T-helper 2 cell treated with Interferon-gamma antibody and Interleukin-4, amounts not matched to agents 5 μg/mL and 100 μg/mL, for 36 hours (primary cell): Measurements from ENCODE around the gene PLK5.
"Not testable (repeated sequence)": the region's sequence is repeated elsewhere in the genome, so short reads cannot be mapped to it uniquely, and the experiment has no call there.

Experiments
- DNase-seq: peaks from one replicate; pipeline ENCODE4 v3.0.0; 2021; ENCODE audit warnings: low spot score
- H3K27ac Mint-ChIP-seq: one replicate; pipeline ENCODE4 v1.8.0; 2021; ENCODE audit warnings: mild to moderate bottlenecking, mixed read lengths
- H3K27me3 Mint-ChIP-seq: one replicate; pipeline ENCODE4 v1.8.0; 2021; ENCODE audit warnings: low read depth, mixed read lengths
- H3K36me3 Mint-ChIP-seq: one replicate; pipeline ENCODE4 v1.8.0; 2021; ENCODE audit warnings: low read depth, mixed read lengths
- H3K4me1 Mint-ChIP-seq: one replicate; pipeline ENCODE4 v1.8.0; 2021; ENCODE audit warnings: low read depth, mixed read lengths
- H3K4me3 Mint-ChIP-seq: one replicate; pipeline ENCODE4 v1.8.0; 2022; ENCODE audit warnings: mild to moderate bottlenecking, moderate library complexity, mixed read lengths
- H3K9me3 Mint-ChIP-seq: one replicate; pipeline ENCODE4 v1.8.0; 2021; ENCODE audit warnings: mixed read lengths

PLK5 gene

GRCh38 chr19:1534972-1535371 lies 11.1 kb downstream of the PLK5 start:
- no peaks in the 10 kb centered on the region for H3K27me3 Mint-ChIP-seq
- H3K36me3 Mint-ChIP-seq: no peaks in the 10 kb centered on the region
- no peaks in the 10 kb centered on the region for H3K9me3 Mint-ChIP-seq
- no peak for DNase-seq
- no peak overlapping the region for H3K4me3 Mint-ChIP-seq
- H3K4me1 Mint-ChIP-seq: no peaks in the 10 kb centered on the region
- no peak overlapping the region for H3K27ac Mint-ChIP-seq

- not testable (repeated sequence) for H3K27me3 Mint-ChIP-seq, H3K36me3 Mint-ChIP-seq, DNase-seq, H3K4me3 Mint-ChIP-seq, H3K27ac Mint-ChIP-seq, H3K9me3 Mint-ChIP-seq, H3K4me1 Mint-ChIP-seq
Measured at GRCh38 chr19:1535699-1536098, 11.8 kb downstream of the PLK5 start.

DNA sequence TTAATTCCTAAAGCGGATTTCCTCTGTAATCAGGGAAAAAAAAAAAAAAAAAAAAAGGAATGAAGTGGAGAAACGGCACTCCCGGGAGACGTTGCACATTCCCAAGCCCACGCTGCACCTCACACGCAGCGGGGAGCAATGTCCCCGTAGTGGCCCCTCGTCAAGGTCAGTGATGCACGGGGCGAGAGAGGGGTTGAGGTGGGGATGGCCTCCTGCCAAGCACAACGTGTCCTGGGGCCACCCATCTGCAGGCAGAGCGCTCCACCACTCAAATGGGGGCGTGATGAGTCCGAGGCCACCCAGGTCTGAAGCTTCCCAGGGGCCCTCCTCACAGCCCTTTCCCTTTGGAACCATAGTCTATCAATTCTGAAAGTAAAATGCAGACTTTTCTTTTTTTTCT lies 15.1 kb downstream of the PLK5 start:
- no peaks in the 10 kb centered on the region for H3K36me3 Mint-ChIP-seq
- peaks cover 9% of the 10 kb centered on the region for H3K27me3 Mint-ChIP-seq
- H3K9me3 Mint-ChIP-seq: no peaks in the 10 kb centered on the region
- peaks cover 3% of the 10 kb centered on the region for H3K4me1 Mint-ChIP-seq
- no peak for DNase-seq
- no peak overlapping the region for H3K4me3 Mint-ChIP-seq
- H3K27ac Mint-ChIP-seq: no peak overlapping the region

DNA sequence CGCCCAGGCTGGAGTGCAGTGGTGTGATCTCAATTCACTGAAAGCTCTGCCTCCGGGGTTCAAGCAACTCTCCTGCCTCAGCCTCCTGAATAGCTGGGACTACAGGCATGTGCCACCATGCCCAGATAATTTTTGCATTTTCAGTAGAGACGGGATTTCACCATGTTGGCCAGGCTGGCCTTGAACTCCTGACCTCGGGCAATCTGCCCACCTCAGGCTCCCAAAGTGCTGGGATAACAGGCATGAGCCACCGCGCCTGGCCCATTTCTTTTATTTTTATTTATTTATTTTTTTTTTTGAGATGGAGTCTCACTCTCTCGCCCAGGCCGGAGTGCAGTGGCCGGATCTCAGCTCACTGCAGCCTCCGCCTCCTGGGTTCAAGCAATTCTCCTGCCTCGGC lies 15.9 kb downstream of the PLK5 start:
- H3K4me3 Mint-ChIP-seq, H3K27ac Mint-ChIP-seq, H3K9me3 Mint-ChIP-seq, H3K4me1 Mint-ChIP-seq, H3K27me3 Mint-ChIP-seq, DNase-seq, H3K36me3 Mint-ChIP-seq: not testable (repeated sequence)

DNA sequence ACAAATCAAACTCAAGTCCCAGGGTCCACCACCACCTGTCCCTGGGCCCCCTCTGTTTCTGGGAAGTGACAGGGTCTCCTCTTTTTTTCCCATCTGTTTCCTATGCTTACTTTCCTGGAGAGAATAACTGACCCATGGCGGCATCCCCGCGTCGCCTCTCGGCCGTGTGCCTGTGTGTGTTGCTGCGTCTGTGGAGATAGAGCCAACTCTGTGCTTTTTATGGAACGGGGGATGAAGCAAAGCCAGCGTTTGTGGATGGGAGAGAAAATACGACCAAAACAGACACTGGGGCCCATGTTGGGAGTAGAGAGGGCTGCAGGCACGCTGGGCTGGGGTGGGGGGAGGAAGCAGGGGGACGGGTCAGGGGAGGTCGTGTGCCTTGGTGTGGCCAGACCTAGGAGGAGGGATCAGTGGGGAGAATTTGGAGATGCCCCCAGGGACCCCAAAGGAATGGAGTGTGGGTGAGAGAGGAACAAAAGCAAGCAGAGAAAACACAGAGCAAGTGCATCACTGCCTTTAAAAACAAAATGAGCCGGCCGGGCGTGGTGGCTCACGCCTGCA lies 16.6 kb downstream of the PLK5 start:
- no peak for DNase-seq
- H3K4me3 Mint-ChIP-seq: no peak overlapping the region
- H3K4me1 Mint-ChIP-seq: peaks cover 3% of the 10 kb centered on the region
- H3K27me3 Mint-ChIP-seq: peaks cover 9% of the 10 kb centered on the region
- no peak overlapping the region for H3K27ac Mint-ChIP-seq
- no peaks in the 10 kb centered on the region for H3K36me3 Mint-ChIP-seq
- no peaks in the 10 kb centered on the region for H3K9me3 Mint-ChIP-seq

DNA sequence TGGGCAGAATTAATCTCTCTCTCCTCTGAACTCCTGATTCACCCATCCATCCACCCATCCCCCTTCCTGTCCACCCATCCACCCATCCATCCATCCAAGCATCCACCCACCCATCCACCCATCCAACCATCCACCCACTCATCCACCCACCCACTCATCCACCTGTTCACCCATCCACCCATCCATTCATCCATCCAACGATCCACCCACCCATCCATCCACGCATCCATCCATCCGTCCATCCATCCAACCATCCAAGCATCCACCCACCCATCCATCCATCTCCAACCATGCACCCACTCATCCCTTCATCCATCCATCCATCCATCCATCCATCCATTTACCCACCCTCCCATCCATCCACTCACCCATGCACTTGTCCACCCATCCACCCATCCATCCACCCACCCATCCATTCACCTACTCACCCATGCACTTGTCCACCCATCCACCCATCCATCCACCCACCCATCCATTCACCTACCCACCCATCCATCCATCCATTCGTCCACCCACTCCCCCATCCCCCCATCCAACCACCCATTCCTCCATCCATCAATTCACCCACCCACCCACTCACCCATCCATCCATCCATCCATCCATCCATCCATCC lies 25.6 kb downstream of the PLK5 start:
- H3K27ac Mint-ChIP-seq: no peak overlapping the region
- H3K27me3 Mint-ChIP-seq: peaks cover 2% of the 10 kb centered on the region
- no peaks in the 10 kb centered on the region for H3K9me3 Mint-ChIP-seq
- no peak overlapping the region for H3K4me3 Mint-ChIP-seq
- H3K36me3 Mint-ChIP-seq: no peaks in the 10 kb centered on the region
- peaks cover 4% of the 10 kb centered on the region for H3K4me1 Mint-ChIP-seq
- DNase-seq: no peak

GRCh38 chr19:1551068-1552040 lies 27.5 kb downstream of the PLK5 start:
- DNase-seq: no peak
- Mint-ChIP-seq H3K36me3 (no peaks in the 10 kb centered on the region), H3K4me1 (peaks cover 2% of the 10 kb centered on the region), H3K27me3 (no peaks in the 10 kb centered on the region), H3K27ac (no peak overlapping the region), H3K9me3 (no peaks in the 10 kb centered on the region), H3K4me3 (no peak overlapping the region)

GRCh38 chr19:1553415-1553814 lies 29.5 kb downstream of the PLK5 start:
- no peaks in the 10 kb centered on the region for H3K36me3 Mint-ChIP-seq
- H3K27me3 Mint-ChIP-seq: no peaks in the 10 kb centered on the region
- H3K4me3 Mint-ChIP-seq: no peak overlapping the region
- H3K27ac Mint-ChIP-seq: no peak overlapping the region
- H3K9me3 Mint-ChIP-seq: no peaks in the 10 kb centered on the region
- no peak for DNase-seq
- H3K4me1 Mint-ChIP-seq: no peaks in the 10 kb centered on the region

- H3K27me3 Mint-ChIP-seq: no peaks in the 10 kb centered on the region
- no peak overlapping the region for H3K27ac Mint-ChIP-seq
- H3K9me3 Mint-ChIP-seq: no peaks in the 10 kb centered on the region
- DNase-seq: no peak
- no peaks in the 10 kb centered on the region for H3K36me3 Mint-ChIP-seq
- no peaks in the 10 kb centered on the region for H3K4me1 Mint-ChIP-seq
- H3K4me3 Mint-ChIP-seq: no peak overlapping the region
Measured at GRCh38 chr19:1554968-1555367, 31.1 kb downstream of the PLK5 start.

GRCh38 chr19:1555487-1556389 lies 31.9 kb downstream of the PLK5 start:
- Mint-ChIP-seq H3K4me1 (no peaks in the 10 kb centered on the region), H3K9me3 (no peaks in the 10 kb centered on the region), H3K36me3 (no peaks in the 10 kb centered on the region), H3K27ac (no peak overlapping the region), H3K27me3 (no peaks in the 10 kb centered on the region), H3K4me3 (no peak overlapping the region)
- DNase-seq: no peak

DNA sequence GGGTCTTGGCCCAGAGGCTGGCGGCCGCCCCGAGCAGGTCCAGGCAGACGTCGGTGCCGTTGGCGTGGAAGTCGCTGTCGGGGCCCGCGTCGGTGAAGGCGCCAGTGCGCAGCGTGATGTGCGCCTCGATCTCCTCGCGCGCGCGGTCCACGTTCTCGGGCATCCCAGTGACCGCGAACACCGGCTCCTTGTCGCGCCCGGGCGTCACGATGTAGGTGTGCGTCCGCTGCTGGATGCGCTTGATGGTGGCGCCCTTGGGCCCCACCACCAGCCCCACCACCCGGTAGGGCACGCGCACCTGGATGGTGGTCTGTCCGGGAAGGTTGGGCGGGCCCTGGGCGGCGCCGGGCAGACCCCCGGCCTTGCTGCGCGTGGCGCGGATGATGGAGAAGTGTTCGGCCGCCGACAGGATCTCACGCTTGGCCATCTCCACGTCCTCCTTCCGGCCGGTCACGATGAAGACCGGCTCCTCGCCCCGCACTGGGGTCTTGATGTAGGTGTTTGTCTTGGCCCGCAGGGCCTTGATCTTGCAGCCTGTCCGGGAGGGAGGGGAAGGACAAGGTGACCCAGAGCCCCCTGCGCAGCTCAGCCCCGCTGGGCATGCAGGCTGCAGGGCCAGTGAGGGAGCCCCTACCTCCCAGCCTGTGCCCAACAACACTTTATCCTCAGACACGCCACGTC lies 32.7 kb downstream of the PLK5 start:
- H3K27ac Mint-ChIP-seq: no peak overlapping the region
- no peaks in the 10 kb centered on the region for H3K9me3 Mint-ChIP-seq
- H3K4me3 Mint-ChIP-seq: no peak overlapping the region
- no peaks in the 10 kb centered on the region for H3K4me1 Mint-ChIP-seq
- no peak for DNase-seq
- no peaks in the 10 kb centered on the region for H3K27me3 Mint-ChIP-seq
- H3K36me3 Mint-ChIP-seq: no peaks in the 10 kb centered on the region

DNA sequence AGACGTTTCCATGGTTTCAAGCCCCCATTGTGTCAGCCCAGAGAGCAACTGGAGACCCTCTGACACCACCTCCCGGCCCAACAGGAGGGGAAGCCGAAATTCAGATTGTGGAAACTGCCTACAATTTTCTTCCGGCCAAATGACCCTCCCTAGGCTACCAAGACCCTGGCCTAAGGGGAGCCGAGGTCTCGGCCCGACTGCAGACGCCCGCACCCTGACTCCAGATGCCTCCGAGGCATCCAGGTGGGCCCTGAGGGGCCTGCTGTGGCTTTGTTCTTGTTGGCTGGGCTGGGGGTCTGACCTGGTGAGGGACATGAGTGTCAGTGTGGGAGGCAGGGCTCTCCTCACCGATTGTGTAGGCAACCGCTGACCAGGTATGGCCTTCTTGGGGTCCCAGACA lies 34.7 kb downstream of the PLK5 start:
- H3K36me3 Mint-ChIP-seq: no peaks in the 10 kb centered on the region
- no peak overlapping the region for H3K27ac Mint-ChIP-seq
- H3K9me3 Mint-ChIP-seq: no peaks in the 10 kb centered on the region
- no peaks in the 10 kb centered on the region for H3K27me3 Mint-ChIP-seq
- no peaks in the 10 kb centered on the region for H3K4me1 Mint-ChIP-seq
- H3K4me3 Mint-ChIP-seq: no peak overlapping the region
- DNase-seq: no peak

DNA sequence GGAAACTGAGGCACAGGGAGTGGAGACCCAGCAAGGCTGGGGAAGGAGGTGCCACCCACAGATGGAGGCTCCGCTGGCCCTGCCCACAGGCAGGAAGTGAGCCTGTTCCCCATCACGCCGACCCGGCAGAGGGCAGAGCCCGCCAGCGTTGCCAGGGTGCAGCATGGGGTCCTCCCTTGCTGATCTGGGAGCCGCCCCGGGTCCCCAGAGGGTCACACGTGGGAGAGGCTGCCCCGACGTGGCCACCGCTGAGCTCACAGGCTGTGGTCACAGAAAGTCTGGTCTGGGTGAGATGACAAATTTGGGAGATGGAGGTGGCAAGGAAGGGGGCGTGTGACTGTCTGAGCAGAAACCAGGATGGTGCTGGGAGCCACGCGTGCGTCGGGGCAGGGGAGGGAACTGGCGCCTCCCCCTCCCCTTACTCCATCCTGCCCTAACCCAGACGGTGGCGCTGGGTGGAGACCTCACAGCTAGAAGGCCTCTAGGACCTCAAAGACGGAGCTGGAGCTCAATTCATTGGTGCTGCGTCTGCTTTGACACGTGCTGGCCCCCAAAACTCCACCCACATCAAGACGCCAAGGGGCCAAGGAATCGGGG lies 36.5 kb downstream of the PLK5 start:
- no peak for DNase-seq
- H3K27ac Mint-ChIP-seq: no peak overlapping the region

More for the DNA sequence above, 36.5 kb downstream of the PLK5 start:
- no peaks in the 10 kb centered on the region for H3K9me3 Mint-ChIP-seq
- no peaks in the 10 kb centered on the region for H3K4me1 Mint-ChIP-seq
- H3K27me3 Mint-ChIP-seq: peaks cover 2% of the 10 kb centered on the region
- no peak overlapping the region for H3K4me3 Mint-ChIP-seq
- no peaks in the 10 kb centered on the region for H3K36me3 Mint-ChIP-seq
